ENCODE results near the gene SASH1. TPM values are rescaled to one million over a fixed set of nuclear protein-coding genes. Genes with fewer than 3 reads are reported as not detected.

Gene SASH1
- total and polyA plus RNA-seq, 2 experiments from 2014 or later = 7.5 to 7.8 TPM

GRCh38 chr6:148447521-148448230 lies 105.0 kb downstream of the SASH1 start:
- no peak for TF ChIP-seq CTCF (IDR thresholded peaks at IDR 0.05; ENCODE audit: poor library complexity)
- no peak for TF ChIP-seq EZH2 (IDR thresholded peaks at IDR 0.05; ENCODE audit: borderline replicate concordance)
- TF ChIP-seq EZH2phosphoT487 (IDR thresholded peaks at IDR 0.05; ENCODE audit: low read depth, severe bottlenecking, unreplicated experiment) = no peak
- Histone ChIP-seq H3K79me2 (no peaks in the 10 kb centered on the region), H3K4me2 (no peak overlapping the region), H4K20me1 (ENCODE audit: insufficient read depth, poor library complexity, severe bottlenecking) (no peaks in the 10 kb centered on the region), H3K9me3 (ENCODE audit: low read depth) (no peaks in the 10 kb centered on the region), H3K9me2 (replicated peaks; ENCODE audit: insufficient read depth) (no peaks in the 10 kb centered on the region), H3K27me3 (no peaks in the 10 kb centered on the region), H3K4me1 (ENCODE audit: insufficient read depth) (peaks cover 3% of the 10 kb centered on the region), H3K27ac (no peak overlapping the region), H3K4me3 (no peak overlapping the region), H3K36me3 (replicated peaks; ENCODE audit: insufficient read depth, low read depth) (no peaks in the 10 kb centered on the region), H2AFZ (no peak overlapping the region)
- WGBS (ENCODE audit: low lambda C conversion rate, missing lambda C conversion rate) = 91% methylated on average over 9 of the region's 12 CpGs
- DNase-seq (ENCODE audit: low spot score) = no peak

GRCh38 chr6:148448369-148449012 lies 105.9 kb downstream of the SASH1 start:
- H4K20me1 ChIP-seq (ENCODE audit: insufficient read depth, poor library complexity, severe bottlenecking) = no peaks in the 10 kb centered on the region
- TF ChIP-seq CTCF (IDR thresholded peaks at IDR 0.05; ENCODE audit: poor library complexity) = no peak
- TF ChIP-seq EZH2 (IDR thresholded peaks at IDR 0.05; ENCODE audit: borderline replicate concordance) = no peak
- no peak for TF ChIP-seq EZH2phosphoT487 (IDR thresholded peaks at IDR 0.05; ENCODE audit: low read depth, severe bottlenecking, unreplicated experiment)
- no peaks in the 10 kb centered on the region for H3K27me3 ChIP-seq
- H3K4me1 ChIP-seq (ENCODE audit: insufficient read depth) = peaks cover 3% of the 10 kb centered on the region
- H3K79me2 ChIP-seq = no peaks in the 10 kb centered on the region
- DNase-seq (ENCODE audit: low spot score) = no peak
- WGBS (ENCODE audit: low lambda C conversion rate, missing lambda C conversion rate) = 91% methylated on average over 6 of the region's 6 CpGs
- H2AFZ ChIP-seq = no peak overlapping the region
- H3K4me3 ChIP-seq = no peak overlapping the region
- no peaks in the 10 kb centered on the region for H3K36me3 ChIP-seq (replicated peaks; ENCODE audit: insufficient read depth, low read depth)
- H3K9me2 ChIP-seq (replicated peaks; ENCODE audit: insufficient read depth) = no peaks in the 10 kb centered on the region
- H3K4me2 ChIP-seq = no peak overlapping the region
- no peak overlapping the region for H3K27ac ChIP-seq
- H3K9me3 ChIP-seq (ENCODE audit: low read depth) = no peaks in the 10 kb centered on the region

- DNase-seq (ENCODE audit: low spot score) = no peak
- no peak for TF ChIP-seq EZH2 (IDR thresholded peaks at IDR 0.05; ENCODE audit: borderline replicate concordance)
- no peak for TF ChIP-seq CTCF (IDR thresholded peaks at IDR 0.05; ENCODE audit: poor library complexity)
- TF ChIP-seq EZH2phosphoT487 (IDR thresholded peaks at IDR 0.05; ENCODE audit: low read depth, severe bottlenecking, unreplicated experiment) = no peak
- Histone ChIP-seq H4K20me1 (ENCODE audit: insufficient read depth, poor library complexity, severe bottlenecking) (no peaks in the 10 kb centered on the region), H3K4me1 (ENCODE audit: insufficient read depth) (peaks cover 3% of the 10 kb centered on the region), H3K4me2 (no peak overlapping the region), H3K27me3 (no peaks in the 10 kb centered on the region), H2AFZ (no peak overlapping the region), H3K9me3 (ENCODE audit: low read depth) (no peaks in the 10 kb centered on the region), H3K9me2 (replicated peaks; ENCODE audit: insufficient read depth) (no peaks in the 10 kb centered on the region), H3K27ac (no peak overlapping the region), H3K79me2 (no peaks in the 10 kb centered on the region), H3K36me3 (replicated peaks; ENCODE audit: insufficient read depth, low read depth) (no peaks in the 10 kb centered on the region), H3K4me3 (no peak overlapping the region)
Observed at GRCh38 chr6:148450866-148451265, 108.2 kb downstream of the SASH1 start.
